Right lobe of liver (tissue), 6 donors: Measurements from ENCODE around the gene TRAK1. TPM values are rescaled to one million over a fixed set of nuclear protein-coding genes. Genes with fewer than 3 reads are reported as not detected.

Experiments used
- ATAC-seq, 4 donors: fragments of 200-7000 bp; cut with Tn5 transposase; one replicate each; pipeline ENCODE4 v1.9.1; 2020; ENCODE audit warnings: mild to moderate bottlenecking in 4 of 4, moderate library complexity in 4 of 4
- DNase-seq, 3 donors: peaks; one replicate each; pipeline ENCODE4 v3.0.0-alpha.2; 2020
- H3K27ac ChIP-seq, 3 donors: fragments of 200-600 bp; one replicate each; pipeline ENCODE4 v1.8.0; 2022
- H3K27me3 ChIP-seq, 2 donors: fragments of 200-600 bp; one replicate each; pipeline ENCODE4 v1.8.0; 2022
- H3K36me3 ChIP-seq, 4 donors: fragments of 200-600 bp; sonication (generic) in 1 of 4; one replicate each; pipeline versions ENCODE4 v1.5.1 to v1.8.0; 2017 to 2022; ENCODE audit warnings: control low read depth in 1 of 4
- H3K4me1 ChIP-seq, 4 donors: fragments of 200-600 bp; sonication (generic) in 1 of 4; one replicate each; pipeline versions ENCODE4 v1.5.1 to v1.8.0; 2017 to 2022; ENCODE audit warnings: control low read depth in 1 of 4
- H3K4me3 ChIP-seq, 3 donors: fragments of 200-600 bp; one replicate each; pipeline ENCODE4 v1.8.0; 2022
- H3K9me3 ChIP-seq, 4 donors: fragments of 200-600 bp; sonication (generic) in 1 of 4; one replicate each; pipeline versions ENCODE4 v1.5.1 to v1.8.0; 2017 to 2022; ENCODE audit warnings: control low read depth in 1 of 4
- CTCF ChIP-seq, 4 donors: fragments of 200-600 bp in 3 of 4; fragments of 450-650 bp in 1 of 4; IDR thresholded peaks; one replicate each; pipeline versions ENCODE4 v1.5.1 to v1.8.0; 2016 to 2022; ENCODE audit warnings: antibody characterized with exemption in 4 of 4, mild to moderate bottlenecking in 2 of 4
- POLR2A ChIP-seq: fragments of 450-650 bp; IDR thresholded peaks from one replicate; pipeline ENCODE4 v1.6.1; 2017; ENCODE audit warnings: antibody characterized with exemption, mild to moderate bottlenecking
- WGBS: methylation state at CpG from one replicate; pipeline ENCODE4 v1.1.6; 2018; ENCODE audit warnings: low coverage, low lambda C conversion rate; ENCODE audit not compliant: insufficient coverage; ENCODE audit errors: missing lambda C conversion rate; 5-methylcytosine and 5-hydroxymethylcytosine counted together
- intact Hi-C, 2 donors: fragments of 100-400 bp; cut with DNase I; formaldehyde crosslinking; loops; one replicate each; pipeline versions ENCODE4 v1.11.2 to v1.14.1; 2022
- total RNA-seq, 6 experiments: library from RNA; depleted of rRNA in 2 of 6; stranded (reverse); fragments of >200 nt in 2 of 6; fragmentation: NEBNext Ultra II Directional in 3 of 6; extraction: Animal tissue kit (Norgen Biotek cat#: 25700) in 3 of 6; gene quantifications; one replicate each; pipeline versions ENCODE4 v1.1.0 to v1.2.4, GENCODE V29; 2016 to 2023
- donor health status: DM: no; HTN: yes; CAD: no.
- donor health status: DM: no; HTN: no; CAD: no.
- donor health status: DM: no; HTN: no; CAD: no.
- donor health status: DM: no; HTN: yes; CAD: no.
- donor health status: DM: no; HTN: yes; CAD: no.

The TRAK1 gene
- total RNA-seq, 6 experiments from 2014 or later = 9.5 to 16.4 (median 12.2) TPM

GRCh38 chr3:42070524-42070923 lies 20.6 kb upstream of the TRAK1 start:
- intact Hi-C loops = loop anchor here (10.0 kb wide), 2 partner anchors 56 to 66 kb away; no protein-coding TSS in a partner anchor
- ATAC-seq (no peak), DNase-seq (no peak)
- H3K4me3 ChIP-seq = no peak overlapping the region
- TF ChIP-seq POLR2A = no peak
- no peak for TF ChIP-seq CTCF (IDR thresholded peaks at IDR 0.05)
- H3K27me3 ChIP-seq = no peaks in the 10 kb centered on the region
- no peak overlapping the region for H3K27ac ChIP-seq
- WGBS = no CpG with 5 or more reads among the region's 1 CpG
- H3K4me1 ChIP-seq = peaks cover 0 to 30% (median 14%) of the 10 kb centered on the region in 4 donors
- no peaks in the 10 kb centered on the region for H3K36me3 ChIP-seq
- H3K9me3 ChIP-seq = no peaks in the 10 kb centered on the region

GRCh38 chr3:42071904-42072812 lies 19.0 kb upstream of the TRAK1 start:
- Histone ChIP-seq H3K4me1 (peaks cover 0 to 27% (median 14%) of the 10 kb centered on the region in 4 donors), H3K9me3 (no peaks in the 10 kb centered on the region), H3K27ac (peak overlapping the region; percentile 19 to 78 (median 46)), H3K27me3 (no peaks in the 10 kb centered on the region), H3K4me3 (peak overlapping the region; percentile 1 to 35 (median 9)), H3K36me3 (no peaks in the 10 kb centered on the region)
- intact Hi-C loops = loop anchor here (10.0 kb wide), 2 partner anchors 57 to 67 kb away; no protein-coding TSS in a partner anchor
- DNase-seq (peak; percentile 62 to 87 (median 85)), ATAC-seq (peak; percentile 80 to 93 (median 91))
- TF ChIP-seq CTCF (IDR thresholded peaks at IDR 0.05) (no peak), POLR2A (no peak)
- 10% methylated on average over 14 of the region's 17 CpGs for WGBS

- ATAC-seq (no peak), DNase-seq (no peak)
- no peaks in the 10 kb centered on the region for H3K36me3 ChIP-seq
- intact Hi-C loops = loop anchor here (10.0 kb wide), 2 partner anchors 58 to 68 kb away; no protein-coding TSS in a partner anchor
- H3K9me3 ChIP-seq = no peaks in the 10 kb centered on the region
- H3K27ac ChIP-seq = peak overlapping the region in 2 of 3 donors; percentile 46 to 78
- TF ChIP-seq CTCF (IDR thresholded peaks at IDR 0.05) (no peak), POLR2A (no peak)
- WGBS = 28% methylated on average over 5 of the region's 7 CpGs
- H3K27me3 ChIP-seq = no peaks in the 10 kb centered on the region
- H3K4me3 ChIP-seq = peak overlapping the region in 2 of 3 donors; percentile 9 to 35
- peaks cover 0 to 26% (median 14%) of the 10 kb centered on the region in 4 donors for H3K4me1 ChIP-seq
These were observed 18.3 kb upstream of the TRAK1 start for GRCh38 chr3:42072831-42073301.

GRCh38 chr3:42077785-42078184 lies 13.4 kb upstream of the TRAK1 start:
- H3K27ac ChIP-seq = no peak overlapping the region
- no peak overlapping the region for H3K4me3 ChIP-seq
- WGBS = 55% methylated on average over 5 of the region's 5 CpGs
- DNase-seq (no peak), ATAC-seq (no peak)
- no peaks in the 10 kb centered on the region for H3K27me3 ChIP-seq
- H3K9me3 ChIP-seq = no peaks in the 10 kb centered on the region
- no peak for TF ChIP-seq POLR2A
- no peak for TF ChIP-seq CTCF (IDR thresholded peaks at IDR 0.05)
- H3K36me3 ChIP-seq = no peaks in the 10 kb centered on the region
- peaks cover 0 to 36% (median 12%) of the 10 kb centered on the region in 4 donors for H3K4me1 ChIP-seq
- intact Hi-C loops = loop anchor here (10.0 kb wide), 2 partner anchors 63 to 73 kb away; no protein-coding TSS in a partner anchor
